CD14-positive monocyte (primary cell): ENCODE measurements around the gene SIRPD. TPM values are rescaled to one million over a fixed set of nuclear protein-coding genes. Genes with fewer than 3 reads are reported as not detected.
A peak's percentile ranks its signal among the peaks of the same experiment; 100 is the strongest.

Experiments
- DNase-seq, 3 donors: peaks; one replicate each; pipeline ENCODE4 v3.0.0-alpha.2; 2011 to 2022
- H2AFZ ChIP-seq: 2 replicates; pipeline ENCODE4 v1.6.0; 2012; ENCODE audit warnings: mild to moderate bottlenecking, low read depth, low read length, inconsistent platforms; ENCODE audit not compliant: insufficient read depth, poor library complexity, severe bottlenecking
- H3K27ac ChIP-seq, 2 donors: 1 replicate in 1 of 2; 2 replicates in 1 of 2; pipeline ENCODE4 v1.5.1; 2012 to 2013; ENCODE audit warnings: low read length in 2 of 2, control low read depth in 1 of 2, inconsistent platforms in 1 of 2, low read depth in 1 of 2, mild to moderate bottlenecking in 1 of 2
- H3K27me3 ChIP-seq, 2 donors: one replicate each; pipeline versions ENCODE4 v1.6.0 to v1.6.1; 2011 to 2013; ENCODE audit warnings: low read length in 2 of 2; ENCODE audit not compliant: control insufficient read depth in 2 of 2, insufficient read depth in 2 of 2
- H3K36me3 ChIP-seq, 2 donors: replicated peaks in 1 of 2; 1 replicate in 1 of 2; 2 replicates in 1 of 2; pipeline versions ENCODE4 v1.5.1 to v1.6.1; 2012 to 2013; ENCODE audit warnings: low read length in 2 of 2, control low read depth in 1 of 2, inconsistent platforms in 1 of 2, mild to moderate bottlenecking in 1 of 2; ENCODE audit not compliant: insufficient read depth in 2 of 2, control insufficient read depth in 1 of 2
- H3K4me1 ChIP-seq, 2 donors: 1 replicate in 1 of 2; 2 replicates in 1 of 2; pipeline versions ENCODE4 v1.5.1 to v1.6.1; 2012 to 2013; ENCODE audit warnings: low read length in 2 of 2, control low read depth in 1 of 2, inconsistent platforms in 1 of 2, mild to moderate bottlenecking in 1 of 2, moderate library complexity in 1 of 2; ENCODE audit not compliant: insufficient read depth in 2 of 2, control insufficient read depth in 1 of 2
- H3K4me2 ChIP-seq: replicated peaks from 2 replicates; pipeline ENCODE3; 2012; ENCODE audit warnings: low read length, moderate library complexity, mild to moderate bottlenecking; ENCODE audit not compliant: poor library complexity, severe bottlenecking; ENCODE audit errors: extremely low read depth
- H3K4me3 ChIP-seq, 3 experiments: fragments of 200-600 bp in 1 of 3; sonication (generic) in 1 of 3; replicated peaks in 1 of 3; 1 replicate in 2 of 3; 2 replicates in 1 of 3; pipeline ENCODE4 v1.5.1; 2011 to 2013; ENCODE audit warnings: low read length in 3 of 3, mild to moderate bottlenecking in 3 of 3, control low read depth in 2 of 3, low read depth in 2 of 3, inconsistent platforms in 1 of 3, moderate library complexity in 1 of 3
- H3K79me2 ChIP-seq: 2 replicates; pipeline ENCODE4 v1.6.0; 2012; ENCODE audit warnings: mild to moderate bottlenecking, control low read depth, inconsistent platforms, low read length, moderate library complexity; ENCODE audit not compliant: insufficient read depth
- H3K9ac ChIP-seq: 2 replicates; pipeline ENCODE4 v1.6.0; 2017; ENCODE audit warnings: low read length, mild to moderate bottlenecking; ENCODE audit not compliant: insufficient read depth, poor library complexity, severe bottlenecking
- H3K9me3 ChIP-seq, 2 donors: replicated peaks in 1 of 2; 1 replicate in 1 of 2; 2 replicates in 1 of 2; pipeline versions ENCODE4 v1.5.1 to v1.6.1; 2012 to 2013; ENCODE audit warnings: low read length in 2 of 2, control low read depth in 1 of 2; ENCODE audit not compliant: control insufficient read depth in 1 of 2, insufficient read depth in 1 of 2
- H4K20me1 ChIP-seq: 2 replicates; pipeline ENCODE4 v1.6.0; 2012; ENCODE audit warnings: mild to moderate bottlenecking, low read length, control low read depth, moderate library complexity; ENCODE audit not compliant: insufficient read depth
- H3K27ac Mint-ChIP-seq, 7 donors: one replicate each; pipeline ENCODE4 v1.8.0; 2020; ENCODE audit warnings: mild to moderate bottlenecking in 7 of 7, mixed read lengths in 7 of 7, moderate library complexity in 6 of 7, inconsistent platforms in 2 of 7
- H3K27me3 Mint-ChIP-seq, 3 donors: one replicate each; pipeline ENCODE4 v1.8.0; 2021 to 2022; ENCODE audit warnings: low read depth in 3 of 3, mild to moderate bottlenecking in 3 of 3, mixed read lengths in 3 of 3, moderate library complexity in 3 of 3, inconsistent platforms in 1 of 3
- H3K36me3 Mint-ChIP-seq, 2 donors: one replicate each; pipeline ENCODE4 v1.8.0; 2020; ENCODE audit warnings: mixed read lengths in 2 of 2, inconsistent platforms in 1 of 2, mild to moderate bottlenecking in 1 of 2
- H3K4me1 Mint-ChIP-seq: one replicate; pipeline ENCODE4 v1.8.0; 2020; ENCODE audit warnings: mild to moderate bottlenecking, mixed read lengths
- H3K4me3 Mint-ChIP-seq, 2 donors: one replicate each; pipeline ENCODE4 v1.8.0; 2020; ENCODE audit warnings: mild to moderate bottlenecking in 2 of 2, mixed read lengths in 2 of 2, moderate library complexity in 1 of 2
- H3K9me3 Mint-ChIP-seq, 7 donors: one replicate each; pipeline ENCODE4 v1.8.0; 2020 to 2022; ENCODE audit warnings: mixed read lengths in 7 of 7, mild to moderate bottlenecking in 6 of 7, moderate library complexity in 6 of 7, inconsistent platforms in 2 of 7
- CTCF ChIP-seq: fragments of 200-600 bp; IDR thresholded peaks from one replicate; pipeline ENCODE4 v1.8.0; 2022; ENCODE audit warnings: antibody characterized with exemption, mild to moderate bottlenecking
- WGBS: methylation state at CpG from one replicate; pipeline ENCODE4 v1.1.5; 2013; ENCODE audit warnings: missing lambda C conversion rate; ENCODE audit not compliant: insufficient coverage; 5-methylcytosine and 5-hydroxymethylcytosine counted together
- intact Hi-C, 2 donors: fragments of 100-400 bp; cut with micrococcal nuclease; formaldehyde crosslinking; loops; one replicate each; pipeline versions ENCODE4 v1.15.0 to v1.15.1; 2023
- polyA plus RNA-seq, 3 donors: library from polyadenylated mRNA; depleted of rRNA in 1 of 3; unstranded in 2 of 3; stranded (reverse) in 1 of 3; fragments of 300-500 nt in 2 of 3; fragments of >200 nt in 1 of 3; fragmentation: Illumina TruSeq in 2 of 3; gene quantifications; 1 replicate in 2 of 3; 2 replicates in 1 of 3; pipeline ENCODE4 v1.2.3, GENCODE V29; 2012 to 2021

SIRPD gene
- polyA plus RNA-seq, 3 donors, result 3.9 to 13.0 (median 12.0) TPM

DNA sequence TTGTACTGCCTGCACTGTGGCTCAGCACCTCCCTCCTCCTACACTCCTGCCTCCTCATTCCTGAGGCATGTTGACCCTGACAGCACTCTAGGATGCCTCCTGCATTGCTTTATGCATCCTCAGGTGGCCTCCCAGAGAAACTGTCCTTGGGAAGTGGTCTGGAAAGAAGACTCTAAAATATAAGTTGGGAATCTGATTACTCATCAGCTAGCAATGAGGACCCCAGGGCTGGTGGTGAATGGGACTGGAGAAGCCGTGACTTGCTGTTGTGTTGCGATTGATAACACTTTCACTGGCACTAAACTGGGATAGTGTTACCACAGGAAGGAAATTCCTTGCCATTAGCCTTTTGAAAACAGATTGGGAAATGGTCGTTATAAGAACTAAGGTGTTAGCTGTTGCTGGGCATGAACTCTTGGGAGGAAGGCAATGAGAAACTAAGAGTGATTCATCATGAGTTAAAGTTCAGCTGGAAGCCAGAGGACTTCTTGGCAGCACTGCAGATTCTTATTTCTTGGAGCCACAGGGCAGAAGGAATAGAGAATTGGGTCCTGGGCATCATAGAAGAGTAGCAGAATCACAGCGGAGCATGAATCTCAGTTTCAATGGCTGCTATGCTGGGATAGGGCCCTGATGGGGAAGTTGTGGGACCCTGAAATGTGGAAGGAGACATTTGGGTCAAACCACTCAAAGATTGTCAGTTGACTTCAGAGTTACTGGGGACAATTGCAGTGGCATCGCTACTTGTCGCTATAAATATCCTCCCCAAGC lies 10.1 kb upstream of the SIRPD start:
- Histone ChIP-seq H3K4me1 (peaks cover 76 to 78% of the 10 kb centered on the region in 2 donors), H4K20me1 (peaks cover 36% of the 10 kb centered on the region), H3K27me3 (no peaks in the 10 kb centered on the region), H3K4me3 (peak overlapping the region in 1 of 3 experiments; percentile 50), H3K27ac (peak overlapping the region; percentile 70 to 89), H3K36me3 (peaks cover 63 to 68% of the 10 kb centered on the region in 2 donors), H3K9me3 (peaks cover 0 to 3% of the 10 kb centered on the region in 2 donors), H3K4me2 (peak overlapping the region; percentile 31), H3K9ac (no peak overlapping the region), H3K79me2 (peaks cover 73% of the 10 kb centered on the region), H2AFZ (no peak overlapping the region)
- 23% methylated on average over 6 of the region's 6 CpGs for WGBS
- Mint-ChIP-seq H3K27ac (peak overlapping the region; percentile 92 to 99 (median 98)), H3K4me1 (peaks cover 79% of the 10 kb centered on the region), H3K27me3 (peaks cover 0 to 3% (median 2%) of the 10 kb centered on the region in 3 donors), H3K4me3 (peak overlapping the region; percentile 16 to 64), H3K9me3 (peaks cover 4 to 24% (median 15%) of the 10 kb centered on the region in 7 donors), H3K36me3 (peaks cover 85 to 88% of the 10 kb centered on the region in 2 donors)
- DNase-seq, result peak; percentile 10 to 70 (median 34)
- intact Hi-C loops, result loop anchor here in 1 of 2 donors (5.0 kb wide), 1 partner anchor 55 kb away; the partner anchor contains the start of gene SIRPB1
- TF ChIP-seq CTCF, result no peak

DNA sequence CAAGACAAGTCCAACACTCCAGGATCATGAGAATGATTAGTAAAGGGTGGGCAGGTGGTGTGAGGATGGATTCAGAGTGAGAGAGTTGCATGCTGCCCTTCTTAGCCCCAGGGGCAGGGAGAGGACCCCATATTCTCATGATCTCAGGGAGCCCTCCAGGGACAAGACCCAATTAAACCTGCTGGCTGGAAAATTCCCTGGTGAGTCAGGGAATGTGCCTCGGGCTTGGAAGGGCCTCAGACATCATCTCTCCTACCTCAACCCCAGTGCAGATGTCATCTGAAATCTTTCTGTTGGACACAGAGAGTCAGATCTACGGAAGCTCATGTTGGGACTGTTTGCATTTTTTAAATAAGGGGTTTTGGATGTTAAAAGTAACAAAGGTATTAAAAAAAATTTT lies 9.2 kb upstream of the SIRPD start:
- Histone ChIP-seq H3K9me3 (peaks cover 0 to 3% of the 10 kb centered on the region in 2 donors), H3K4me3 (no peak overlapping the region), H2AFZ (no peak overlapping the region), H3K4me2 (no peak overlapping the region), H3K27ac (peak overlapping the region in 1 of 2 donors; percentile 76), H3K9ac (no peak overlapping the region), H3K36me3 (peaks cover 63 to 71% of the 10 kb centered on the region in 2 donors), H3K27me3 (no peaks in the 10 kb centered on the region), H3K4me1 (peaks cover 82 to 86% of the 10 kb centered on the region in 2 donors), H3K79me2 (peaks cover 69% of the 10 kb centered on the region), H4K20me1 (peaks cover 36% of the 10 kb centered on the region)
- no CpG with 5 or more reads among the region's 2 CpGs for WGBS
- Mint-ChIP-seq H3K27ac (peak overlapping the region in 5 of 7 donors; percentile 8 to 86 (median 77)), H3K4me3 (no peak overlapping the region), H3K27me3 (peaks cover 0 to 3% (median 2%) of the 10 kb centered on the region in 3 donors), H3K36me3 (peaks cover 89 to 93% of the 10 kb centered on the region in 2 donors), H3K9me3 (peaks cover 4 to 26% (median 18%) of the 10 kb centered on the region in 7 donors), H3K4me1 (peaks cover 82% of the 10 kb centered on the region)
- no peak for TF ChIP-seq CTCF
- DNase-seq, result no peak
- intact Hi-C loops, result loop anchor here in 1 of 2 donors (5.0 kb wide), 1 partner anchor 56 kb away; the partner anchor contains the start of gene SIRPB1
